ENCODE measurements around the gene HSD17B13.
"Not testable (repeated sequence)": the region's sequence is repeated elsewhere in the genome, so short reads cannot be mapped to it uniquely, and the experiment has no call there.

Gene HSD17B13

GRCh38 chr4:87315000-87315399 is 7.7 kb downstream of the HSD17B13 start:
- DNase-seq, result peak; percentile 6

- DNase-seq, result no peak
Measured at GRCh38 chr4:87313756-87314155, 8.9 kb downstream of the HSD17B13 start.

DNA sequence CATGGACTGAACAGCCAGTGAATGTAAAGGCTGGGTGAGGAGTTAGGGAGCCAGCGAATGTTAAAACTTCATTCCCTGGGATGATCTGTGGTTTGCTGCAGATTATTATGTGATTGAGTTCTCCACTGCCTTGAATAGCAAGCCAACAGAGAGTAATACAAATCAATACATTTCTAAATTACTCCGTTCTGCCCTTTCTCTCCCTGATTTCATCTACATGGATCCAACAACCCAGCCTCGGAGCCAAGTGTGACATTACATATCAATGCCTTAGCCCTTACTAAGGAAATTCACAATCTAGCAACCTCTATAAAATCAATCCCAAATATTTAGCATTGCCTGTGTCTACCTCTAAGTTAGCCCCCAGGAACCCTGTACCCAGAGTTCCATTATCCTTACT is 11.0 kb downstream of the HSD17B13 start:
- DNase-seq, result no peak

- DNase-seq, result no peak
Measured at GRCh38 chr4:87310691-87311335, 11.9 kb downstream of the HSD17B13 start.

- DNase-seq, result no peak
Measured at GRCh38 chr4:87309625-87310024, 13.1 kb downstream of the HSD17B13 start.

GRCh38 chr4:87306056-87306455 is 16.6 kb downstream of the HSD17B13 start:
- DNase-seq, result no peak

DNA sequence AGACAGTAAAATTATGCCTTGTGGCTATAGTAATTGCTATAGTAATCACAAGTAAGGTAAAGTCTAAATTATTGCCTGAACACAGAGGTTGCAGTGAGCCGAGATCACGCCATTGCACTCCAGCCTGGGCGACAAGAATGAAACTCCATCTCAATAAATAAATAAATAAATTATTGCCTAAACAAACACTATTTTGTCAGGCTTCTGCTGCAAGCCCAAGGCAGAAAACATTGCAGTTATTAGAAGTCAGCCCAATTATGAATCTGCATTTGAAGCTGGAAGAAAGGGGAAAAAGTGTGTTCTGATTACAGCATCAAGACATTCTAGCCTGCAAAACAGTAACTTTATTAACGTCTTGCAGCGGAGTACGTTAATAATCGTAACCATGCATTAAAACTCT is 17.1 kb downstream of the HSD17B13 start:
- no peak for DNase-seq

DNA sequence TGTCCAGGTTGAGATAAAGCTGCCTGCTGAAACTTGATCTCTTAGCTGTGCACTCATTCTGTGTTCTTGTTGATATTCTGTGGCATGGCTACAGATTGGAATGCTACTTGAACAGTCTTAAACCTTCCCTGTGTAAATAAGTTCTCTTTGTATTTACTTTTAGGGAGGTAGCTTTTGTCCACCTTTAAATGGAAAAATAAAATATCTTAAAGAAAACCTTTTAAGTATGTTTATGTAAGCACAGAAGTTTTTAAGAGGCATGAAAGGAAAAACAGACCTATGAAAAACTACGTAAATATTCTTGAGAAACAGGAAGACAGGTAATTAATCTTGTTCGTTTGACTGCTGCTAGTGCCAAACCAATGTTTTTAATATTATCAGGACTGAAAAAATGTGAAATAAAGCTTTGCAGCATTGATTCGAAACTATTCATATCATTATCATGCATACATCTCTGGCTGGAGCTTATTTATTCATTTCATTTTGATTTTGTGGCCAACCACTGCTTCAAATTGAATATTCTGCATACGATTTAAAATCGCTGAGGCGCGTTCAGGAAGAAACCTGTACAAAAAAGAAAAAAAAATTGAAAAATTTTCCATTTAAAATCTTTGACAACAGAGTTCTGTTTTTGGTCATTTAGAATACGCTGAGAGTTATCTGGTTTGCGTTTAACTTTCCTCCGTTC is 17.8 kb downstream of the HSD17B13 start:
- peak; percentile 11 for DNase-seq

- no peak for DNase-seq
Measured at GRCh38 chr4:87299898-87300297, 22.8 kb downstream of the HSD17B13 start.

GRCh38 chr4:87298362-87298761 is 24.3 kb downstream of the HSD17B13 start:
- DNase-seq, result no peak

DNA sequence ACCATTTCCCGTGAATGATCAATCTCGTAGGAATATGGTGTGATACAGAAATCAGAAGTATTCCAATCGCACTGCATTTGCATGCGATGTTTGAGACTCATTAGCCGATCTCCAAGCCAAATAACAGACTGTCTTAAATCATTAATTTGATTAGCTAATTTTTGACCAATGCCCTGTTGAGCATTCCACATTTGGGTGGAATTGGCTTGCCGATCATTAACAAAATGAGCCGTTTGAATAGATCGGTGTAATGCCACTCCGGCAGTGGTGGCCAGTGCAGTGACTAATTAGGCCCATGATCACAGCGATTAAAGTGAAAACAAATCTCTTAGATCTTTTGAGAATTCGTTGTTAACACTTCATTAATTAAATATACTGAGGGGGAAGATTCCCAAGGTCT is 27.8 kb downstream of the HSD17B13 start:
- DNase-seq, result not testable (repeated sequence)

DNA sequence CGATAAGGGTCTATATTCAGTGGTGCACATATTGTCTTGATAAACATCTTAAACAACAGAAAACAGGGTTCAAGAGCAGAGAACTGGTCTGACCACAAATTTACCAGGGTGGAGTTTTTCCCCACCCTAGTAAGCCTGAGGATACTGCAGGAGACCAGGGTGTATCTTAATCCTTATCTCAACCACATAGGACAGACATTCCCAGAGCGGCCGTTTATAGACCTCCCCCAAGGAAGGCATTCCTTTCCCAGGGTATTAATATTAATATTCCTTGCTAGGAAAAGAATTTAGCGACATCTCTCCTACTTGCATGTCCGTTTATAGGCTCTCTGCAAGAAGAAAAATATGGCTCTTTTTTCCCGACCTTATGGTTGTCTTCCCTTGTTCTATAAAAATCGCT is 28.8 kb downstream of the HSD17B13 start:
- not testable (repeated sequence) for DNase-seq

DNA sequence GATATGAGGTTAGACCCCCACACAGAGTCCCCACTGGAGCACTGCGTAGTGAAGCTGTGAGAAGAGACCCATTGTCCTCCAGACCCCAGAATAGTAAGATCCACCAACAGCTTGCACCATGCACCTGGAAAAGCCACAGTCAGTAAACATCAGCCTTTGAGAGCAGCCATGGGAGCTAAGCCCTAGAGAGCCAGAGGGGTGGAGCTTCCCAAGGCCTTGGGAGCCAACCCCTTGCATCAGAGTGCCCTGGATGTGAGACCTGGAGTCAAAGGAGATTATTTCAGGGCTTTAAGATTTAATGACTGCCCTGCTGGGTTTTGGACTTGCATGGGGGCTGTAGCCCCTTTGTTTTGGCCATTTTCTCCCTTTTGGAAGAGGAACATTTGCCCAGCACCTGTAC is 35.7 kb downstream of the HSD17B13 start:
- DNase-seq, result no peak

DNA sequence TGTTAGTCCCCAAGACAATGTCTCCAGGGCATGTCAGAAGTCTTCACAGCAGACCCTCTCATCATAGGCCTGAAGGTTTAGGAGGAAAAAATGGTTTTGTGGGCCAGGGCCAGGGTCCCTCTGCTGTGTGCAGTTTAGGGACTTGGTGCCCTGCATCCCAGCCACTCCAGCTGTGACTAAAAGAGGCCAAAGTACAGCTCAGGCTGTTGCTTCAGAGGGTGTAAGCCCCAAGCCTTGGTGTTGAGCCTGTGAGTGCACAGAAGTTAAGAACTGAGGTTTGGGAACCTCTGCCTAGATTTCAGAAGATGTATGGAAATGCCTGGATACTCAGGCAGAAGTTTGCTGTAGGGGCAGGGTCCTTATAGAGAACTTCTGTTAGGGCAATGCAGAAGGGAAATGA is 38.4 kb downstream of the HSD17B13 start:
- DNase-seq, result not testable (repeated sequence)

GRCh38 chr4:87283151-87283550 is 39.5 kb downstream of the HSD17B13 start:
- no peak for DNase-seq

DNA sequence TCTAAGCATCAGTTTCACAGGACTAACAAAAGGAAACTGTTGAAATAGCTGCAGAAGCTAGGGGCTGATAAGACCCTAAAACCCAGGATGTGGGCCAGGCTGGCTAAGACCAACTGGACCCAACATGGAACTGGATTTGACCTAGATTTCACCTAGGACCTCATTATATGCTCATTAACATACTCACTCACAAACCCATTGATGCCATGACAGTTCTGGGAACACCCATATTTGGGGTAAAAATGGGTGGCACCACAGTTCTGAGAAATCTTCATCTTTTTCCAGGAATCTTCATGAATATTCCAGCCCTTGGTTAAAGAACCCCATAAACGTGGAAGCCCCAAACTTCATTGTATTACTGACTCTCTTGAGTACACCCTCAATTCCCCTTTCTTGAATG is 41.1 kb downstream of the HSD17B13 start:
- no peak for DNase-seq

- no peak for DNase-seq
Measured at GRCh38 chr4:87278335-87278794, 44.3 kb downstream of the HSD17B13 start.

GRCh38 chr4:87275311-87275710 is 47.4 kb downstream of the HSD17B13 start:
- no peak for DNase-seq

- DNase-seq, result no peak
Measured at GRCh38 chr4:87274803-87275202, 47.9 kb downstream of the HSD17B13 start.

GRCh38 chr4:87274327-87274726 is 48.4 kb downstream of the HSD17B13 start:
- no peak for DNase-seq

DNA sequence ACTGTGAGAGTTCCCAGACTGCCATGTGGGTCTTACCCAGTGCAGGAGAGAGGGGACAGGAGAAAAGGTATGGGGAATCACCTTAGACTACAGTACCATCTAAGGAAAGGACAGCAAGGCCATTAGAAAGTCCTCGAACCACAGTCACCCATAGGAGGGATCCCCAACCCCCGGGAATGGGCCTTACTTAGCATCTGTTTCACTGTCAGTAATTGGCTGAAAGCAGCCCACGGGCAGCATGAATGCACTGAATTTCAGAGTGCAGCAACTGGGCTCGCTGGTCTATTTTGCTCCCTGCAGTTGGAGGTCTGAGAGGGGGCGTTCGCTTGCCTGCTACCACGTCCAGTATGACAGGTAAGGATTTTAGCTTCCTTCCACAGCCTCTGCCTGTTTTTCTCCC is 51.9 kb downstream of the HSD17B13 start:
- DNase-seq, result no peak

DNA sequence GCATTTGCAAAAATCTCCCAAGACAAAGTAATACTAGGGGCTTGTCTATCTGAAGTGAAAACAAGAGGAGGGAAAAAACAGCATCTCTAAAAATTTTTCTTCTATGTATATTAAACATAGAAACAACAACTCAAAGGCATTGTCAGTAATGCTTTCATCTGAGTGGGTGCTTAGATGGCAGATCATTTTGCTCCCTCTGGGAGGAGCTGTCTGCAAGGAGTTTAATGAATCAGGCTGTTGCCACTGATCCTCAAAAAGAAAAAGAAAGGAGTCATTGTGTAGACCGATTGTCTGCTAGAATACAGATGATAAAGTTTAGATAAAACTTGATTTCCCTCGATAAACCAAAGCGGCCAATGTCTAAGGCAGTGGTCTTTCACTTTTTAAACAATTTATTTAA is 52.5 kb downstream of the HSD17B13 start:
- DNase-seq, result peak; percentile 43

DNA sequence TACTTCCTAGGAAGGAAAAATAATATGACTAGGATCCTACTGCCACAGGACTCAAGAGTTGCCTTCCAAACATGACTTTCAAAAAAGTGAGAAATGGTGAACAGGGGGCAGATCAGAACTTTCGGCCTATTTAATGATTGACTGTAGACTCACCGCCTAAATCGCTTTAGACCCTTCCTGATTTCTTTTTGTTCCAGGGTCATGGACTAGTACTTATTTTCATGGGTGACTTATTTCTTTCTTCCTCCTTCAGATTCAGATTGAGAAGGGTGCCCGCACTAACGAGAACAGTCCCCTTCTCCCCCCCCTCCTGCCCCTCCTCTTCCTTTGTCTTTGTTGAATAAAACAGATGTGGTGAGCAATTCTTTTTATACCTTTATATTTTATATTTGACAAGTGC is 54.3 kb downstream of the HSD17B13 start:
- DNase-seq, result no peak

GRCh38 chr4:87266986-87267385 is 55.7 kb downstream of the HSD17B13 start:
- DNase-seq, result no peak

- no peak for DNase-seq
Measured at GRCh38 chr4:87262886-87263285, 59.8 kb downstream of the HSD17B13 start.

Data from NCI-H1436 (cell line).